Measurements from ENCODE around the gene MAPRE2. TPM values are rescaled to one million over a fixed set of nuclear protein-coding genes. Genes with fewer than 3 reads are reported as not detected.

Gene MAPRE2
- total and polyA plus RNA-seq, 2 of the 13 experiments (the other 11 are each of a cell fraction or from before 2014, with no cell fraction given) = 34.5 to 67.9 TPM

GRCh38 chr18:35161934-35162333 is 120.7 kb downstream of the MAPRE2 start:
- no peak overlapping the region for H3K4me3 ChIP-seq (replicated peaks in 1 of 3; ENCODE audit: insufficient read depth in 1 of 3, low read depth in 2 of 3, low read length in 3 of 3)
- FAIRE-seq = no peak
- DNase-seq (ENCODE audit: low spot score) = no peak
- WGBS (ENCODE audit: low lambda C conversion rate) = 57% methylated on average over 3 of the region's 3 CpGs
- H3K27me3 ChIP-seq (ENCODE audit: control insufficient read depth in 1 of 2, insufficient read depth in 2 of 2, low read length in 2 of 2) = no peaks in the 10 kb centered on the region; a peak in 2 of 5 replicates
- no peaks in the 10 kb centered on the region for H3K9me3 ChIP-seq (ENCODE audit: low read length)
- H3K79me2 ChIP-seq (ENCODE audit: insufficient read depth, low read length) = no peaks in the 10 kb centered on the region
- no peak overlapping the region for H3K27ac ChIP-seq (ENCODE audit: extremely low read length, insufficient read depth, low read length)
- peaks cover 37% of the 10 kb centered on the region for H3K4me1 ChIP-seq (ENCODE audit: insufficient read depth, low read length)
- H4K20me1 ChIP-seq (ENCODE audit: insufficient read depth, low read length) = no peaks in the 10 kb centered on the region
- H3K4me2 ChIP-seq (ENCODE audit: low read depth, low read length) = no peak overlapping the region
- no peak overlapping the region for H2AFZ ChIP-seq (ENCODE audit: low read length)
- H3K36me3 ChIP-seq (replicated peaks in 1 of 2; ENCODE audit: control insufficient read depth in 1 of 2, insufficient read depth in 2 of 2, low read length in 2 of 2) = no peaks in the 10 kb centered on the region
- CTCF ChIA-PET (ENCODE audit: low intra/inter-chr PET ratio, low total read pairs) = no interaction called here
- POLR2A ChIA-PET = no interaction called here
- no TSS peak for BruUV-seq (replicated peaks)
- H3K9ac ChIP-seq (ENCODE audit: insufficient read depth, low read depth, low read length) = no peak overlapping the region
- no peak for ATAC-seq
- in situ Hi-C loops (cut with HindIII; ENCODE audit: extremely low pct_ligation_motif_present, low pct_unique_long_range_greater_than_20kb) = no loop called here
- intact Hi-C loops (cut with micrococcal nuclease; ENCODE audit: unreplicated experiment) = no loop called here
- TF ChIP-seq ZBTB7B (CRISPR knock-in tag; IDR thresholded peaks at IDR 0.05) (no peak), ZNF777 (CRISPR knock-in tag; IDR thresholded peaks at IDR 0.05) (no peak), PHF5A (CRISPR knock-in tag; IDR thresholded peaks at IDR 0.05; ENCODE audit: low read depth, unreplicated experiment) (no peak), ESRRA (CRISPR knock-in tag; IDR thresholded peaks at IDR 0.05; ENCODE audit: low read depth) (no peak), NFIC (IDR thresholded peaks at IDR 0.05; ENCODE audit: low read length) (no peak), ZNF749 (CRISPR knock-in tag; IDR thresholded peaks at IDR 0.05; ENCODE audit: borderline replicate concordance) (no peak), KLF16 (CRISPR knock-in tag; IDR thresholded peaks at IDR 0.05) (no peak), ZGPAT (CRISPR knock-in tag; IDR thresholded peaks at IDR 0.05) (no peak), CEBPZ (IDR thresholded peaks at IDR 0.05; ENCODE audit: low read length) (no peak), ZNF772 (CRISPR knock-in tag; IDR thresholded peaks at IDR 0.05) (no peak), HDAC1 (CRISPR knock-in tag; IDR thresholded peaks at IDR 0.05) (no peak), AGO1 (IDR thresholded peaks at IDR 0.05; ENCODE audit: low read depth, low read length, poor library complexity, severe bottlenecking) (no peak), SIX1 (CRISPR knock-in tag; IDR thresholded peaks at IDR 0.05; ENCODE audit: borderline replicate concordance) (no peak), ZNF567 (CRISPR knock-in tag; IDR thresholded peaks at IDR 0.05; ENCODE audit: borderline replicate concordance) (no peak), NFKB2 (CRISPR knock-in tag; IDR thresholded peaks at IDR 0.05; ENCODE audit: borderline replicate concordance) (no peak), BHLHE40 (IDR thresholded peaks at IDR 0.05; ENCODE audit: low read length) (no peak)

All from HepG2 (cell line).